OCI-LY3 (cell line): ENCODE results near the gene AFDN.

Experiments
- H2AFZ ChIP-seq: fragments of 200-600, 300-600 bp; shearing (Covaris generic); 2 replicates; pipeline ENCODE4 v1.6.0; 2014; ENCODE audit warnings: antibody characterized with exemption, low read depth, low read length
- H3K27ac ChIP-seq: fragments of 200-600, 300-600 bp; sonication (generic); 2 replicates; pipeline ENCODE4 v1.5.1; 2014; ENCODE audit warnings: mild to moderate bottlenecking, low read length, moderate library complexity, mixed read lengths
- H3K27me3 ChIP-seq: fragments of 200-600, 300-600 bp; sonication (generic); 2 replicates; pipeline ENCODE4 v1.6.1; 2014; ENCODE audit warnings: low read depth, low read length, mixed read lengths
- H3K36me3 ChIP-seq: fragments of 200-600, 300-600 bp; sonication (generic); replicated peaks from 2 replicates; pipeline ENCODE3; 2014; ENCODE audit warnings: low read depth, low read length, mixed read lengths
- H3K4me1 ChIP-seq: fragments of 300-600, 200-600 bp; sonication (generic); 2 replicates; pipeline ENCODE4 v1.6.1; 2014; ENCODE audit warnings: low read length, mixed read lengths
- H3K4me2 ChIP-seq: fragments of 200-600, 300-600 bp; sonication (generic); 2 replicates; pipeline ENCODE4 v1.6.1; 2014; ENCODE audit warnings: low read length, mixed read lengths
- H3K4me3 ChIP-seq: fragments of 300-600, 200-600 bp; sonication (generic); 2 replicates; pipeline ENCODE4 v1.5.1; 2014; ENCODE audit warnings: antibody characterized with exemption, mild to moderate bottlenecking, low read length, moderate library complexity
- H3K79me2 ChIP-seq: fragments of 300-600, 200-600 bp; shearing (Covaris generic); 2 replicates; pipeline ENCODE4 v1.6.1; 2014; ENCODE audit warnings: mild to moderate bottlenecking, low read length, mixed read lengths
- H3K9ac ChIP-seq: fragments of 300-600, 200-600 bp; shearing (Covaris generic); 2 replicates; pipeline ENCODE4 v1.6.0; 2014; ENCODE audit warnings: mild to moderate bottlenecking, low read length, moderate library complexity
- H3K9me3 ChIP-seq: fragments of 200-600, 300-600 bp; shearing (Covaris generic); 2 replicates; pipeline ENCODE4 v1.6.1; 2014; ENCODE audit warnings: low read length, mixed read lengths; ENCODE audit not compliant: insufficient read depth
- H4K20me1 ChIP-seq: fragments of 200-600, 300-600 bp; sonication (generic); 2 replicates; pipeline ENCODE4 v1.6.1; 2016; ENCODE audit warnings: low read length, mixed read lengths; ENCODE audit not compliant: insufficient read depth
- CTCF ChIP-seq: fragments of 200-600, 300-600 bp; sonication (generic); IDR thresholded peaks from 2 replicates; pipeline ENCODE4 v1.5.1; 2014; ENCODE audit warnings: antibody characterized with exemption, low read length, low read depth
- EZH2phosphoT487 ChIP-seq: fragments of 200-600 bp; shearing (Covaris generic); IDR thresholded peaks from 2 replicates; pipeline ENCODE4 v1.6.1; 2018; ENCODE audit warnings: antibody characterized with exemption, mixed run types, low read depth

AFDN gene

GRCh38 chr6:167953551-167953950, 126.8 kb downstream of the AFDN start:
- Histone ChIP-seq H3K27me3 (no peaks in the 10 kb centered on the region), H3K9ac (no peak overlapping the region), H2AFZ (no peak overlapping the region), H3K79me2 (peaks cover 9% of the 10 kb centered on the region), H3K9me3 (no peaks in the 10 kb centered on the region), H3K4me3 (no peak overlapping the region), H3K4me2 (no peak overlapping the region), H3K4me1 (no peaks in the 10 kb centered on the region), H3K27ac (no peak overlapping the region), H4K20me1 (peaks cover 6% of the 10 kb centered on the region; the same call in 1 of the 2 replicates), H3K36me3 (peaks cover 33% of the 10 kb centered on the region)
- TF ChIP-seq EZH2phosphoT487: no peak
- no peak for TF ChIP-seq CTCF

- Histone ChIP-seq H3K4me2 (no peak overlapping the region), H3K4me3 (no peak overlapping the region), H3K9ac (no peak overlapping the region), H4K20me1 (peaks cover 8% of the 10 kb centered on the region; the same call in 1 of the 2 replicates), H3K4me1 (no peaks in the 10 kb centered on the region), H3K27me3 (no peaks in the 10 kb centered on the region), H3K9me3 (no peaks in the 10 kb centered on the region), H3K79me2 (peaks cover 10% of the 10 kb centered on the region), H3K27ac (no peak overlapping the region), H2AFZ (no peak overlapping the region), H3K36me3 (peaks cover 27% of the 10 kb centered on the region)
- TF ChIP-seq CTCF (no peak), EZH2phosphoT487 (no peak)
These were observed 127.4 kb downstream of the AFDN start for GRCh38 chr6:167954151-167954550.

GRCh38 chr6:167956491-167956890, 129.8 kb downstream of the AFDN start:
- H3K79me2 ChIP-seq: peaks cover 15% of the 10 kb centered on the region
- no peak overlapping the region for H3K4me2 ChIP-seq
- H3K27ac ChIP-seq: no peak overlapping the region
- H3K36me3 ChIP-seq: peaks cover 22% of the 10 kb centered on the region
- no peak overlapping the region for H2AFZ ChIP-seq
- no peak overlapping the region for H3K4me3 ChIP-seq
- TF ChIP-seq CTCF (no peak), EZH2phosphoT487 (no peak)
- H3K9ac ChIP-seq: no peak overlapping the region
- no peaks in the 10 kb centered on the region for H3K9me3 ChIP-seq
- H4K20me1 ChIP-seq: peaks cover 8% of the 10 kb centered on the region; the same call in 1 of the 2 replicates
- no peaks in the 10 kb centered on the region for H3K4me1 ChIP-seq
- no peaks in the 10 kb centered on the region for H3K27me3 ChIP-seq

- TF ChIP-seq CTCF (no peak), EZH2phosphoT487 (no peak)
- no peak overlapping the region for H3K4me2 ChIP-seq
- H3K36me3 ChIP-seq: peaks cover 17% of the 10 kb centered on the region
These were observed 130.3 kb downstream of the AFDN start for GRCh38 chr6:167956983-167957492.

More at GRCh38 chr6:167956983-167957492, 130.3 kb downstream of the AFDN start:
- Histone ChIP-seq H2AFZ (no peak overlapping the region), H3K4me3 (no peak overlapping the region), H3K27me3 (no peaks in the 10 kb centered on the region), H3K9ac (no peak overlapping the region), H3K4me1 (no peaks in the 10 kb centered on the region), H3K79me2 (peaks cover 15% of the 10 kb centered on the region), H4K20me1 (peaks cover 8% of the 10 kb centered on the region; the same call in 1 of the 2 replicates), H3K9me3 (no peaks in the 10 kb centered on the region), H3K27ac (no peak overlapping the region)
